Measurements from ENCODE around the gene CCT8L2.
"Not testable (repeated sequence)": the region's sequence is repeated elsewhere in the genome, so short reads cannot be mapped to it uniquely, and the experiment has no call there.

The CCT8L2 gene

GRCh38 chr22:16559056-16559955, 33.3 kb downstream of the CCT8L2 start:
- no peak for DNase-seq

- DNase-seq: not testable (repeated sequence)
Observed at GRCh38 chr22:16558376-16558945, 34.1 kb downstream of the CCT8L2 start.

GRCh38 chr22:16557511-16557910, 35.1 kb downstream of the CCT8L2 start:
- not testable (repeated sequence) for DNase-seq

- not testable (repeated sequence) for DNase-seq
Observed at GRCh38 chr22:16555077-16555994, 37.3 kb downstream of the CCT8L2 start.

GRCh38 chr22:16543310-16543709, 49.3 kb downstream of the CCT8L2 start:
- DNase-seq: not testable (repeated sequence)

Measured in CD4-positive, alpha-beta T cell treated with Interferon alpha-2 for 1 hour (primary cell).